CD4-positive, CD25-positive, alpha-beta regulatory T cell (primary cell): ENCODE measurements around the gene TMPRSS7. TPM values are rescaled to one million over a fixed set of nuclear protein-coding genes. Genes with fewer than 3 reads are reported as not detected.

ENCODE experiments used
- ATAC-seq, 2 donors: fragments of 150-1000 bp; cut with Tn5 transposase; one replicate each; pipeline ENCODE4 v1.10.0; 2021; ENCODE audit warnings: low read depth in 2 of 2, moderate number of reproducible peaks in 2 of 2, moderate library complexity in 1 of 2
- DNase-seq, 3 donors: peaks; one replicate each; pipeline versions ENCODE4 v3.0.0 to v3.0.0-alpha.2; 2012 to 2022; ENCODE audit warnings: mixed read lengths in 1 of 3
- H3K27ac ChIP-seq: one replicate; pipeline ENCODE4 v1.7.0; 2013; ENCODE audit warnings: mild to moderate bottlenecking, low read length; ENCODE audit not compliant: insufficient read depth, poor library complexity, severe bottlenecking
- H3K27me3 ChIP-seq: one replicate; pipeline ENCODE4 v1.7.0; 2013; ENCODE audit warnings: low read length; ENCODE audit not compliant: control insufficient read depth, insufficient read depth
- H3K36me3 ChIP-seq: one replicate; pipeline ENCODE4 v1.7.0; 2013; ENCODE audit warnings: mild to moderate bottlenecking, low read length, moderate library complexity; ENCODE audit not compliant: control insufficient read depth, insufficient read depth
- H3K4me1 ChIP-seq: 2 replicates; pipeline ENCODE4 v1.7.0; 2013; ENCODE audit warnings: mild to moderate bottlenecking, low read length; ENCODE audit not compliant: insufficient read depth, control insufficient read depth, poor library complexity, severe bottlenecking
- H3K4me3 ChIP-seq: one replicate; pipeline ENCODE4 v1.7.0; 2013; ENCODE audit warnings: low read depth, mild to moderate bottlenecking, low read length, moderate library complexity
- H3K9me3 ChIP-seq, 2 experiments: 1 replicate in 1 of 2; 2 replicates in 1 of 2; pipeline ENCODE4 v1.7.0; 2013; ENCODE audit warnings: low read length in 2 of 2, mild to moderate bottlenecking in 1 of 2, moderate library complexity in 1 of 2; ENCODE audit not compliant: control insufficient read depth in 2 of 2
- H3K27ac Mint-ChIP-seq, 3 donors: one replicate each; pipeline ENCODE4 v1.8.0; 2020 to 2022; ENCODE audit warnings: mild to moderate bottlenecking in 3 of 3, mixed read lengths in 3 of 3, moderate library complexity in 2 of 3
- H3K27me3 Mint-ChIP-seq: one replicate; pipeline ENCODE4 v1.8.0; 2022; ENCODE audit warnings: mild to moderate bottlenecking, mixed read lengths
- H3K36me3 Mint-ChIP-seq: one replicate; pipeline ENCODE4 v1.8.0; 2020; ENCODE audit warnings: mixed read lengths
- H3K4me1 Mint-ChIP-seq, 4 donors: one replicate each; pipeline ENCODE4 v1.8.0; 2020 to 2022; ENCODE audit warnings: mixed read lengths in 4 of 4, mild to moderate bottlenecking in 1 of 4
- H3K4me3 Mint-ChIP-seq, 4 donors: one replicate each; pipeline ENCODE4 v1.8.0; 2020 to 2022; ENCODE audit warnings: mild to moderate bottlenecking in 4 of 4, mixed read lengths in 4 of 4, moderate library complexity in 3 of 4
- H3K9me3 Mint-ChIP-seq, 7 donors: one replicate each; pipeline ENCODE4 v1.8.0; 2020 to 2022; ENCODE audit warnings: mixed read lengths in 7 of 7, mild to moderate bottlenecking in 3 of 7, moderate library complexity in 2 of 7
- polyA plus RNA-seq, 4 donors: library from polyadenylated mRNA; unstranded; fragments of 300-500 nt; fragmentation: Illumina TruSeq; gene quantifications; one replicate each; pipeline ENCODE4 v1.2.3, GENCODE V29; 2021
- total RNA-seq: library from RNA; stranded (reverse); gene quantifications from one replicate; pipeline ENCODE4 v1.2.3, GENCODE V29; 2022

Gene TMPRSS7
- total and polyA plus RNA-seq, 5 donors from 2014 or later: not detected

DNA sequence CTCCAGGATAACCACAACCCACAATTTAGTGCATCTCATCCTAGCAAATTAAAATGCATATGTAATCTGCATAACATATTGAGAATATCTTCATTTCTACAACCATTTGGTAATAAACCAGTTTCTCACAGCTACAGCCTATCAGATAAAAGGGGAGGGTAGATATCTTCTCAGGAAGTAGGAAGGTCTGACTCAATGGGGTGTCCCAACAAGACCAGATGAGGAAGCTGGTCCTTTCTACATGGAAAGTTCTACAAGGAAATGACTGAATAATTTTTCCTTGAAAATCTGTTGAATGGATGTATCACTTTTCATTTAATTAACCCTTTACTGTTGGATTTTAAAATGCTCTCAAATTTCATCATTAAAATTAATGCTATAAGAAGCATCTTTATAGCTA is 17.4 kb upstream of the TMPRSS7 start:
- H3K4me1 Mint-ChIP-seq: peaks cover 4 to 10% (median 9%) of the 10 kb centered on the region in 4 donors
- no peak for DNase-seq
- Histone ChIP-seq H3K9me3 (no peaks in the 10 kb centered on the region), H3K27me3 (no peaks in the 10 kb centered on the region), H3K36me3 (no peaks in the 10 kb centered on the region), H3K4me1 (peaks cover 7% of the 10 kb centered on the region), H3K4me3 (no peak overlapping the region), H3K27ac (no peak overlapping the region)
- H3K27ac Mint-ChIP-seq: no peak overlapping the region
- ATAC-seq: no peak
- peaks cover 11% of the 10 kb centered on the region for H3K27me3 Mint-ChIP-seq
- peaks cover 7% of the 10 kb centered on the region for H3K36me3 Mint-ChIP-seq
- peaks cover 0 to 1% (median 0%) of the 10 kb centered on the region in 7 donors for H3K9me3 Mint-ChIP-seq
- no peak overlapping the region for H3K4me3 Mint-ChIP-seq

DNA sequence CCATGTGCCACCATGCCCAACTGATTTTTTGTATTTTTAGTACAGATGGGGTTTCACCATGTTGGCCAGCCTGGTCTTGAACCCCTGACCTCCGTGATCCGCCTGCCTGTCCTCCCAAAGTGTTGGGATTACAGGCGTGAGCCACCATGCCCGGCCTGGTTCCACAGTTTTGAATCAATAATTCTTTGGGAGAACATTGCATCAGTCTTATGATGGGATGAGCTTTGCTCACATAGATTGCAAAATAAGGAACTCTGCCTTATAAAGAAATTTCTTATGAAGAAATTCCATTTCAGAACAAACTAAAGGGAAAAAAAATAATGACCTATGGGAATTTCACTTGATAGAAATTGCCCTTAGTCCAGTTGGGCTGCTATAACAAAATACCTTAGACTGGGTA is 15.8 kb upstream of the TMPRSS7 start:
- H3K36me3 Mint-ChIP-seq: peaks cover 7% of the 10 kb centered on the region
- peaks cover 16% of the 10 kb centered on the region for H3K27me3 Mint-ChIP-seq
- no peak overlapping the region for H3K4me3 ChIP-seq
- H3K27ac ChIP-seq: no peak overlapping the region
- H3K27ac Mint-ChIP-seq: no peak overlapping the region
- peaks cover under 1% of the 10 kb centered on the region for H3K4me1 ChIP-seq
- DNase-seq: no peak
- peaks cover 0 to 4% (median under 1%) of the 10 kb centered on the region in 4 donors for H3K4me1 Mint-ChIP-seq
- no peaks in the 10 kb centered on the region for H3K27me3 ChIP-seq
- no peak overlapping the region for H3K4me3 Mint-ChIP-seq
- ATAC-seq: no peak
- H3K9me3 Mint-ChIP-seq: peaks cover 0 to 2% (median 1%) of the 10 kb centered on the region in 7 donors
- no peaks in the 10 kb centered on the region for H3K9me3 ChIP-seq
- H3K36me3 ChIP-seq: no peaks in the 10 kb centered on the region

DNA sequence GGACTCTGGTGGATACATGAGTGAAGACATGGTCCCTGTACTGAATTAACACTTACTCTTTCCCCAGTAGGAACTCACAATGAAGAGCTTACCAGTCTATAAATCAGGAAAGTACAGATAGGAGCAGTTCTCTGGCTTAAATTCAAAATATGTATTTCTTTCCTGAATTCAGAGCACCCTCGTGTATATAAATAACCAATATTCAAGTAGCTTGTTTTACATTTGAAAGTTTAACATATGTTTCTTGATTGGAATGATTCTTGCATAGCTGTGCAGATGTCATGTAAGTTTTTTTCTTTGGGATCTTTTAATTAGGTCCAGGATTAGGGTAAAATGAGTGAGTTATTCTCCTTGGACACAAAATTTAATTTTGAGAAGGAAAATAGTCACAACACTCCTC is 14.8 kb upstream of the TMPRSS7 start:
- Mint-ChIP-seq H3K27me3 (peaks cover 17% of the 10 kb centered on the region), H3K9me3 (peaks cover 0 to 2% (median 1%) of the 10 kb centered on the region in 7 donors), H3K4me3 (no peak overlapping the region), H3K36me3 (peaks cover 7% of the 10 kb centered on the region), H3K4me1 (no peaks in the 10 kb centered on the region), H3K27ac (no peak overlapping the region)
- no peaks in the 10 kb centered on the region for H3K4me1 ChIP-seq
- no peaks in the 10 kb centered on the region for H3K36me3 ChIP-seq
- no peaks in the 10 kb centered on the region for H3K9me3 ChIP-seq
- no peak for DNase-seq
- no peaks in the 10 kb centered on the region for H3K27me3 ChIP-seq
- no peak for ATAC-seq
- H3K4me3 ChIP-seq: no peak overlapping the region
- no peak overlapping the region for H3K27ac ChIP-seq

DNA sequence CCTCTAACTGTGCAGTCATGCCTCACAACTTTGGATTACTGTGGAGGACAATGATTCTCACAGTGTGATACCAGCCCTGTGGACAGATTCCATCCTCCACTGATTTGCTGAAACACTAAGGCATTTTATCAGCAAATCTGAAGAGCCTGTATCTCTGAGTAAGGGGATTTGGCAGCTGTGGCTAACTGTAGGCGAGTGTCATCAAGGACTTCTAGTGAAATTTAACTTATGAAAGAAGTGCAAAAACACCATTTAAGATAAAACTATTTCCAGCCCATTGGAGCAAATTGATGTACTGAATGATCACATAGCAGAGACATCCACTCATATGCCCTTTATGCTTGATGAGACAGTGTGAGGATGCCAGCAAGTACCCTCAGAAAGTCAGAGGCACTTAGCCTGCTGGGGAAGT is 13.9 kb upstream of the TMPRSS7 start:
- no peaks in the 10 kb centered on the region for H3K27me3 ChIP-seq
- no peak for ATAC-seq
- H3K4me3 ChIP-seq: no peak overlapping the region
- no peak for DNase-seq
- Mint-ChIP-seq H3K4me3 (no peak overlapping the region), H3K36me3 (peaks cover 7% of the 10 kb centered on the region), H3K9me3 (peaks cover 0 to 4% (median 1%) of the 10 kb centered on the region in 7 donors), H3K4me1 (no peaks in the 10 kb centered on the region), H3K27ac (no peak overlapping the region), H3K27me3 (peaks cover 17% of the 10 kb centered on the region)
- no peaks in the 10 kb centered on the region for H3K4me1 ChIP-seq
- no peaks in the 10 kb centered on the region for H3K36me3 ChIP-seq
- no peak overlapping the region for H3K27ac ChIP-seq
- no peaks in the 10 kb centered on the region for H3K9me3 ChIP-seq

DNA sequence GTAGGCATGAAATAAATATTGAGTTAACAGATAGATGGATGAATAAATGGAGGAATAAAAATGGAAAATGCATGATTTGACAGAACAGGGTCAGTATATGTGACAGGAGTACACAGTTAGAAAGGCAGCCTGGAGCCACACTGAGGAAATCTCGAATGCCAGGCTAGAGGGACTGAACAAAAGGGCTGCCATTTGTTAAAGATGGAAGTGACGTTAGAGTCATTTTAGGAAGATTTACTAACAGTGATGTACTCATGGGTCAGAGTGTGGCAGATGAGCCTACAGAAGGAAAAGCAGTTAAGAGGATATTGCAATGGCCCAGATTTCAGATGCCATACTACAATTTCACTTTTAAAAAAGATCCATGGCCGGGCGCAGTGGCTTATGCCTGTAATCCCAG is 7.4 kb upstream of the TMPRSS7 start:
- H3K4me3 Mint-ChIP-seq: no peak overlapping the region
- H3K27ac Mint-ChIP-seq: no peak overlapping the region
- no peak overlapping the region for H3K27ac ChIP-seq
- H3K4me3 ChIP-seq: no peak overlapping the region
- no peaks in the 10 kb centered on the region for H3K4me1 ChIP-seq
- ATAC-seq: no peak
- peaks cover 3% of the 10 kb centered on the region for H3K27me3 ChIP-seq
- no peaks in the 10 kb centered on the region for H3K9me3 ChIP-seq
- no peaks in the 10 kb centered on the region for H3K36me3 ChIP-seq
- DNase-seq: no peak
- peaks cover 9% of the 10 kb centered on the region for H3K27me3 Mint-ChIP-seq
- H3K36me3 Mint-ChIP-seq: no peaks in the 10 kb centered on the region
- H3K9me3 Mint-ChIP-seq: peaks cover 0 to 4% (median 0%) of the 10 kb centered on the region in 7 donors
- no peaks in the 10 kb centered on the region for H3K4me1 Mint-ChIP-seq

DNA sequence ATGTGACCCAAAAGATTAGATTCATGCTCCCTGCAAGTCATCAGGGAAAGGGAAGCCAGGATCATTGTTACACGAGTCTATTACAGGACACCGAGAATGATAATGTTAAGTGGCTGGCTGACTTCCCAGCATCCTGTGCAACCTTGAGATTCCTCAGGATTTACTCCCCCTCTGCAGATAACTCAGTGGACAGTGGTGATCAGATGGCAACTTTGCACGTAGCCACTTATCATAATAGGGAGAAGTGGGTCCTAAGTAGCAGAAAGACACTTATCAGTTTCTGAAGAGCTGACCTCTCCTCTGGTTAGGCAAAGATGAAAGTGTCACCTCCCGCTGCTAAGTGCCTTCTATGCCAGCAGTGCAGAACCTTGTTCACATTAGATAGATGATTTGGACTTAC is 6.7 kb upstream of the TMPRSS7 start:
- ATAC-seq (no peak), DNase-seq (no peak)
- no peaks in the 10 kb centered on the region for H3K4me1 Mint-ChIP-seq
- Histone ChIP-seq H3K4me3 (no peak overlapping the region), H3K4me1 (no peaks in the 10 kb centered on the region), H3K27ac (no peak overlapping the region), H3K27me3 (peaks cover 3% of the 10 kb centered on the region), H3K9me3 (no peaks in the 10 kb centered on the region), H3K36me3 (no peaks in the 10 kb centered on the region)
- H3K9me3 Mint-ChIP-seq: peaks cover 0 to 10% (median 0%) of the 10 kb centered on the region in 7 donors
- no peak overlapping the region for H3K27ac Mint-ChIP-seq
- no peaks in the 10 kb centered on the region for H3K36me3 Mint-ChIP-seq
- no peak overlapping the region for H3K4me3 Mint-ChIP-seq
- peaks cover 15% of the 10 kb centered on the region for H3K27me3 Mint-ChIP-seq

DNA sequence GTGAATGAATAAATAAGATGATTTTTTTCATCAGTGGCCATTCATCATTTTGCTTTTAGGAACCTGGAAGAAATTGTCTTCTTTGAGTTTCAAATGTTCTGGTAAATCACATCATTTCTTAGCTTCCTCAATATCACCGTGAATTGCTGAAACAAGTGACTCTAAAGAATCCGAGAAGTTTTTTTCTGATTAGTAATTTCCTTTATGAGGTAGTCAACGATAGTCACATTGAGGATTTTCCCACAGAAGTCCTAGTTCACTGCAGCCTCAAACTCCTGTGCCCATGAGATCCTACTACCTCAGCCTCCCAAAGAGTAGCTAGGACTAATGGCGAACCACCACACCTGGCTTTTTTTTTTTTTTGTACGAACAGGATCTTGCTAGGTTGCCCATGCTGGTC is 3.6 kb upstream of the TMPRSS7 start:
- Histone ChIP-seq H3K36me3 (no peaks in the 10 kb centered on the region), H3K27me3 (peaks cover 5% of the 10 kb centered on the region), H3K4me3 (no peak overlapping the region), H3K4me1 (no peaks in the 10 kb centered on the region), H3K27ac (no peak overlapping the region), H3K9me3 (no peaks in the 10 kb centered on the region)
- Mint-ChIP-seq H3K4me3 (no peak overlapping the region), H3K27me3 (peaks cover 10% of the 10 kb centered on the region), H3K27ac (no peak overlapping the region), H3K36me3 (no peaks in the 10 kb centered on the region), H3K4me1 (no peaks in the 10 kb centered on the region), H3K9me3 (peaks cover 0 to 12% (median 0%) of the 10 kb centered on the region in 7 donors)
- DNase-seq: no peak
- no peak for ATAC-seq

DNA sequence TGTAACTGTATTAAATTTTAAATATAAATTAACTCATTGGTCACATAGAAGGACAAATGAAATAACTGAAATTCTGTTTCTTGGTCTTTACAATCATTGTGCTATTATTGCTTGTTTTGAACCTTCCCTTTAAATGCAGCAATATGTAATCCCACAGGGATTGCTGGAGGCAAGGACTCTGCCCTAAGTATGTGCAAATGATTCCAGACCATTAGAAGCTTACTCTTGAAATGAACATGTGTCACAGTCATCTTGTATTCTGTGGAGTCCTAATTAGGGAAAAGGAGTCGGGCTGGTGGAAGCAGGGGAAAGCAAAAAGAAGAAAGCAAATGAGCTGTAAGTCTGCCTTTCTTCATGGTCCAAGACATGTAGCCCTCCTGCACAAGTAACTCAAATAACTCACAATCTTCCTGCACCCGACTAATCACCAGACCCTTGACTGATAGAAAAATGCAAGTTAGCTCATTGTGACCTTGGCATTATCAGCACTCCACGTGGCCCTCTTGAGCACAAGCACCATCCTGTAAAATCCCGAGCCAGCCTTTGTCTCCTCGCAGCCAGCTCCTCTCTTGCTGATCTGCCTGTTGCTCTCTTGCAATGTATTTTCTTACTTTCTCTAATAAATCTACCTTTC is 2.3 kb upstream of the TMPRSS7 start:
- H3K4me1 Mint-ChIP-seq: no peaks in the 10 kb centered on the region
- H3K9me3 Mint-ChIP-seq: peaks cover 0 to 12% (median 0%) of the 10 kb centered on the region in 7 donors
- no peak for ATAC-seq

More for the DNA sequence above, 2.3 kb upstream of the TMPRSS7 start:
- no peaks in the 10 kb centered on the region for H3K9me3 ChIP-seq
- Mint-ChIP-seq H3K36me3 (no peaks in the 10 kb centered on the region), H3K27me3 (peaks cover 12% of the 10 kb centered on the region), H3K4me3 (no peak overlapping the region), H3K27ac (no peak overlapping the region)
- DNase-seq: no peak
- no peaks in the 10 kb centered on the region for H3K36me3 ChIP-seq
- no peaks in the 10 kb centered on the region for H3K4me1 ChIP-seq
- H3K4me3 ChIP-seq: no peak overlapping the region
- H3K27ac ChIP-seq: no peak overlapping the region
- peaks cover 5% of the 10 kb centered on the region for H3K27me3 ChIP-seq
